Globus pallidus (tissue), 1 donor: Measurements from ENCODE around the gene SRGAP1.
"Not testable (repeated sequence)": the region's sequence is repeated elsewhere in the genome, so short reads cannot be mapped to it uniquely, and the experiment has no call there.

Source experiments
- DNase-seq: peaks from one replicate; pipeline ENCODE4 v3.0.0-alpha.2; 2015; ENCODE audit warnings: low spot score

SRGAP1 gene

GRCh38 chr12:63838411-63838810, 6.1 kb upstream of the SRGAP1 start:
- no peak for DNase-seq

GRCh38 chr12:63841011-63841410, 3.5 kb upstream of the SRGAP1 start:
- DNase-seq, result no peak

- DNase-seq, result no peak
Measured at GRCh38 chr12:63841571-63841970, 2.9 kb upstream of the SRGAP1 start.

- not testable (repeated sequence) for DNase-seq
Measured at GRCh38 chr12:63842750-63843149, 1.8 kb upstream of the SRGAP1 start.

GRCh38 chr12:63843254-63843720, 1.2 kb upstream of the SRGAP1 start:
- DNase-seq, result no peak

- DNase-seq, result peak; percentile 95
Measured at GRCh38 chr12:63843721-63844390, 644 bp upstream of the SRGAP1 start.

- no peak for DNase-seq
Measured at GRCh38 chr12:63845726-63846125, 1.2 kb downstream of the SRGAP1 start.

GRCh38 chr12:63846238-63846967, 1.9 kb downstream of the SRGAP1 start:
- no peak for DNase-seq

GRCh38 chr12:63848450-63848849, 4.0 kb downstream of the SRGAP1 start:
- DNase-seq, result no peak

GRCh38 chr12:63849106-63849620, 4.7 kb downstream of the SRGAP1 start:
- DNase-seq, result no peak

GRCh38 chr12:63849641-63850040, 5.1 kb downstream of the SRGAP1 start:
- no peak for DNase-seq

- DNase-seq, result no peak
Measured at GRCh38 chr12:63853978-63854377, 9.5 kb downstream of the SRGAP1 start.

- DNase-seq, result no peak
Measured at GRCh38 chr12:63855299-63855698, 10.8 kb downstream of the SRGAP1 start.

GRCh38 chr12:63857771-63858670, 13.5 kb downstream of the SRGAP1 start:
- no peak for DNase-seq

- not testable (repeated sequence) for DNase-seq
Measured at GRCh38 chr12:63859880-63860279, 15.4 kb downstream of the SRGAP1 start.

GRCh38 chr12:63862187-63862968, 17.9 kb downstream of the SRGAP1 start:
- no peak for DNase-seq

GRCh38 chr12:63862969-63863230, 18.4 kb downstream of the SRGAP1 start:
- DNase-seq, result no peak

- DNase-seq, result no peak
Measured at GRCh38 chr12:63863658-63864453, 19.4 kb downstream of the SRGAP1 start.

GRCh38 chr12:63864454-63864706, 19.9 kb downstream of the SRGAP1 start:
- no peak for DNase-seq

- no peak for DNase-seq
Measured at GRCh38 chr12:63865448-63865847, 20.9 kb downstream of the SRGAP1 start.

- DNase-seq, result no peak
Measured at GRCh38 chr12:63867053-63867452, 22.6 kb downstream of the SRGAP1 start.
